Measurements from ENCODE around the gene ADCY5.

ADCY5 gene

DNA sequence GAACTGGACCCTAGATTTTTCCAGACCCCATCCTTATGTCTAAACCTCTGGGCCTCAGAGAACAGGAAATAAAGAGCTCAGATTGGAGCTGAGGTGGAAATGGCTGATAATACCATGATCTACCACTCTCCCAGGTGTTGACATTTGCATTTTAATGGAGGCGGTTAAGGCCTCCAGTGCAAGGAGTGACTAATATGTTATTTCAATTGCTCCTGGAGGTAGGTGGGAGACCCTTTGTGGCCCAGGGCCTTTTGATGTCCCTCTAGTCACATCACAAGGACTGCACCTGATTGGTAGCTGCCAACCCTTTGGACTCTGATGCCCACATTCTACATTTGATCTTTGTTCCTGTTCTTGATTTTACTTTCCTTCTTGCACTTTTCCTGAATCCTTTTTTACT lies 9.0 kb upstream of the ADCY5 start:
- no peak for DNase-seq

DNA sequence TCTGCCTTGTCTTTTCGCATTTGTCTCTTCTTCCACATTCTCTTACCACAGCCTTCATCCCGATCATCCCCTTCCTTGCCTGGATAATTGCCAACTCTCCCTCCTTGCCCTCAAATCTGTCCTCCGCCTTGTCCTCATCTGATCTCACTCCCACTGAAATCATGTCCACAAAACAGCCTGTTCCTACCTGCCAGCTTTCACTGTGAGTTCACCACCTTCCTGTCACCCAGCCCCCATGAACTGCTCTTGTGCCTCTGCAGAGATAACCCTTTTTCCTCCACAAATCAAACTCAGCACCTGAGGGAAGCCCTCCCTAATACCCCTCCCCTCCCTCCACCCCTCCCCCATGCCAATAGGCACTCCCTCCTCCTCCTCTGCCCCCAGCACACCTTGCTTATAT lies 4.8 kb upstream of the ADCY5 start:
- no peak for DNase-seq

DNA sequence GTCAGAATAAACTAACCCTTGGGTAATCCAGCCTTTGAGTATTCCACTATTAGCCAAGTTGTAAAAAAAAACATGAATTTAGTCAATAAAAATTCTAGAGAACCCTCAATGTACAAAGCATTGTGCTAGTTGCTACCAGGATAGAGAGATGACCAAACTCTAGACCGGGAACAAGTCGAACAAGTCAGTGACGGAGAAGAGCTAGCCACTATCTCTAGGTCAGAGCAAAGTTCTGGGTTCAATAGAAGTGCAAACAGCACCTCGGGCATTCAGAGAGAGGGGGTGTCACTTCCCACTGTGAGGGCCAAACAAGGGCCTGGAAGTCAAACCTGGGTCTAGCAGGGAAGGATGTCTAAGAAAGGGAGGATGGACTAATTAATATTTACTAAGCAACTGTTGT lies 2.3 kb upstream of the ADCY5 start:
- no peak for DNase-seq

DNA sequence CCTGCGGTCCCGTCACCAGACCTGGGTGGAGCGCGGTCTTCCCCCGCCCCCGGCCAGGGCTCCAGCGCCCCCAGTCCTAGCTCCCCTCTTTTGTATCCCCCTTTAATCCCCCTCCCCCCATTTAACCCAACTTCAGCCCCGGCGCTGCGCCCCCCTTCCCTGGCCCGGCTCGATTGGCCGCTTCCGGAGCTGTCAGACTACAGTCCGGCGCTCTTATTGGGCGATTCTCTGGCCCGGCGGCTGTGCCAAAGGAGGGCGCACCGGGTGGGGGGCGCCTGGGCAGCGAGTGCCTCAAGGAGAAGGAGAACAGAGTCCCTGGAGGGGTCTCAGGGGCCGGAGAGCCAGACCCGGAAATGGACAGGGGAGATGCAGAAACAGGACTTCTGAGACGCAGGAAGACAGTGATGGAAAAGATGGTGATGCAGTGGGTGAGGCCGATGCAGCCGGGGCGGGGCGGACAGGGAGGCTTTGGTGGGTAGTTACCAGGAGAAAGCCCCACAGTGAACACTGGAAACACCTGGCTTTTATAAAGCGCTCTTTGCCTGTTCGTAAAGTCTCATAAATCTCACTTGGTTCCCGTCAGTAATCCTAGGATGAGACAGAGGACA lies 1.2 kb upstream of the ADCY5 start:
- peak; percentile 62 for DNase-seq

DNA sequence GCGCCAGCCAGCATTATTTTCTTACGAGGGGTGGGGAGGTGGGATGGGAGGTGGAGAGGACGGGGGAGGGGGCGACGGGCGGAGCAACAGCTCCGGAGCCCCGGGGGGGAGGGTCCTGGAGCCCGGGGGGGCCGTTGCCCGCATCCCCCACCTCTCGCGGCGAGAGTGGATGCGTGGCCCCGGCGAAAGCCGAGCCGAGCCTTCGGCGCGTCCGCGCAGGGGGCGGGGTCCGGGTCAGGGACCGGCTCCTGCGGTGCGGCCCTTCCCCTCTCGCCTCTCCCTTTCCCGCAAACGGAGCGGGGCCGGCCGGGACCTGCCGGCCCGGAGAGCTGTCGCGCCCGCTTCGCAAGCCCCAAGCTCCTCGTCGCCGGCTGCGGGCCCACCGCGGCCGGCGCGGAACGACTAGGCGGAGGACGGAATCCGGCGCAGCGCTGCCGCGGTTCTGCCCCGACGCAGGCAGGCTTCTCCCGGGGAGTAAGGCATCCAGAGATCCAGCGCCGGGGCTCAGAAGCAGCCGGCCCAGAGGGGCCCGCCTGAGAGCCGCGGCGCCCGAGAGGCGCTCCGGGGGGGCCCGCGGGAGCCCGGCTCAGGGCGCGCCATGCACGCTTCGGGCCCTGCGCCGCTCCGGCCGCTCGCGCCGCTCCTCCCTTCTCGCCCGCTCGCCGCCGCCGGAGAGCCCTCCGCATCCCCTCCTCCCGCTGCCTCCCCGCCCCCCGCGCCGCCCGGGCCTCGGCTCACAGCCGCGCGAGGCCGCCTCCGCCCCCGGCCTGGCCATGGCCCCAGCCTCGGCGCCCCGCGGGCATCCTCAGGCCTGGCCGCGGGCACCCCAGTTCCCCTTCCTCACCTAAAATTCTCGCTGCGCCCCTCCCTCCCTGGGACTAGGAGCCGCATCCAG lies 459 bp upstream of the ADCY5 start:
- peak; percentile 47 for DNase-seq

DNA sequence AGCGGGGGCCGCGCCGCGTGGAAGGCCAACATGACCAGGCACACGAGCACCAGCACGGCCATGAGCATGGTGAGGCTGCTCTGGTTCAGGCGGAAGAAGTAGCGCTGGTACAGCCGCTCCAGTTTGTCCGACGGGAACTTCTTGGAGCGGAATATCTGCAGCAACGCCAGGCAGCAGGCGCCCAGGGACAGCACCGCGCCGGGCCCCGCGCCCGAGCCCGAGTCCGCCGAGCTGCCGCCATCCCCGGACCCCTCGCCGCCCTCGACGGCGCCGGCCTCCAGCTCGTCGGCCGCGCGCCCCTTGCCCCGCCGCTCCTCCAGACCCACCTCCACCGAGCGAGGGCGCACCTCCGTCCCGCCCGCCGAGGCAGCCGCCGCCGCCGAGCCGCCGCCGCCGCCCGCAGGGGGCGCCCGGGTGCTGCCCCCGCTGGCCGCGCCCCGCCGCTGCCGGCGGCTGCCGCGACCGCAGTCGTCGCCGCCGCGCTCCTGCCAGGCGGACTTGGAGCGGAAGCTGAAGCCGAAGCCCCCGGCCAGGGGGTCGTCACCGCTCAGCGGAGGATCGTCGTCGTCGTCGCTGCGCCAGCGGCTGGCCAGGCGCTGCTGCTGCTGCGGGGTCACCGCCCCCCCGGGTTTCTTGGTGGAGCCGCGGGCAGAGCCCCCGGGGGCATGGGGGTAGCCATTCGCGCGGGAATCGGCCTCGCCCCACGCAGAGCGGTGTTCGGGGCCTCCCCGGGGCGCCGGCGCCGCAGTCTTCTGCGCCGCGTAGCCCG lies 957 bp downstream of the ADCY5 start:
- no peak for DNase-seq

DNA sequence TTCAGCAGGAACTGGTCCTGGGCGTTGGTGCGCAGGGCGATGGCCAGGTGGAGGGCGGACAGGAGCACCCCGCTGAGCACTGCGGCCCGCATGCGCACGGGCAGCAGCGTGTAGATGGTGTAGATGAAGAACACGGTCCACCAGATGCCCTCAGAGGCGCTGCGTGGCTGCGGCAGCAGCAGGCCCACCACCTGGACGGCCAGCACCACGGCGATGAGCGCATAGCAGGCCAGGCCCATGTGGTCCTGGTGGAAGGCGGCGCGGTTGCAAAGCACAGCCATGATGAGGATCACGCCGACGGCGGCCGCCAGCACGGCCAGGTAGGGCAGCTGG lies 1.5 kb downstream of the ADCY5 start:
- DNase-seq, result no peak

DNA sequence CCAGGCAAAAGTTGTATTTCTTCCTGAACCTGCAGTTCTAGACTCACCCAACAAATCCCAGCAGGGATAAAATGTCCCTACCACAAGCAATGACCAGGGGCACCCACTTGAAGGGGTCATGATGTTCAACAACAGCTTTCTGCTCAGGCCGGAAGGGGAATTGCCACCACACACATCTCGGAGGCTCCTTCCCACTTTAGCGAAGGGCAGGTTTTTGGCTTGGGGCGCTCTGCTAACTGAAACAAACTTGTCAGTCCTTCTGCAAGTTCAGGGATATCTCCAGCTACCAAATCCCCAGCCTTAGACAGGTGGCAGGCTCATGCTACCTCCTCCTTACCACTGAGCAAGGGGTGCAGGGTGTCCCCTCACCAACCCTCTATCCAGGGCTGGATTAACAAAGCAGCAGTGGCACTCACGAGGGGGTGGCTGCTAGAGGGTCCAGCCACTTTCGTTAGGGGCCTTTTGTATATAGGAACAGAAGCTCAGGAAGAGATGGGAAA lies 2.2 kb downstream of the ADCY5 start:
- no peak for DNase-seq

DNA sequence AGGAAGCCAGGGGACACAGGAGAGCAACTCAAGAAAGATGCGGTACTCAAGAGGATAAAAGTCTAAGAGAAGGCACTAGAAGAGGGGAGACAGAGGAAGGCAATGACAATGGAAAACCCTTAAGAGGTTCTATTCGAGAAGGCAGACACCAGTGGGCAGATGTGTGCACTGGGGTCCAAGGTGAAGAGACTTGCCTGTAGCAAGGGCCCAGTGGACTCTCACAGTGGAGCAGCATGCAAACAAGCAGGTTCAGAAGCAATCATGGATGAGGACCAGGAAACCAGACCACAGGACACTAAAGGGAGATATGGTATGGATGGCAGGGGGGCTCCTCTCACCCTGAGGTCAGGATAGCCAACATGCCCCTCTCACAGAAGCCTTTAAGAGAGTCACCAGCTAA lies 2.7 kb downstream of the ADCY5 start:
- DNase-seq, result no peak

DNA sequence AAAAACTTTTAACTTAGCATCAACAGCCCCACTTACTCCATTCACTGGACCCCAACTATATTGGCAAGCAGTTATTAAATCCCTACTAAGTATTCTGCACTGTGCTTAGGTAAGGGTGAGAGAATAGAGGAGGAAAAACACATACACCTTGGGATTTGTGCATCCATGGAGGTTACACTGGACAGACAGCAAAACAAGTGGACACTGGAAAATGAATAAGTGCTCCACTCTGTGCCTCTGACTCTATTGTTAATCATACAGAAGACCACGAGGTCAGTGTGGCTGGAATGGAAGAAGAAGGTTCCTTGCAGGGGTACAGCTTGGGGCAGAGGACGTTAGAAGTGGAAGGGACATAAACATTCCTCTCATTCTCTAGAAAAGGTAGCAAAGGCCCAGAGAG lies 3.2 kb downstream of the ADCY5 start:
- DNase-seq, result no peak

DNA sequence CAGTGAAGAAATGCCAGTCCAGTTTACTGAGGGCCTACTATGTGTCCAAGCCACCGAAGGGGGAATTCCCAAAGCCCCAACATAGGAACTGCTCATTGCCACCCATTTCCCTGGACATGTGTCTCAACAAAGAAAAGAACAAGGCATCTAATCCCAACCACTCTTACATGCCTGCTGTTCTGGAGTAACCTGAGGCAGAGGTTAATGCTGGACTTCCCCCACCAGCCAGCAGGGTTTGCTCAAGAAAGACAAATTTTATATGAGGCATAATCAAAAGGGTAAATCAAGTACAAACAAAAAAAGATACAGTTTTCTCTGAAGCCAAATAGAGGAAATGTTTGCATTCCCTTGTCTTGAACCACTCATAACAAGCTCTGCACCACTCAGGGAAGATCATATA lies 4.1 kb downstream of the ADCY5 start:
- no peak for DNase-seq

DNA sequence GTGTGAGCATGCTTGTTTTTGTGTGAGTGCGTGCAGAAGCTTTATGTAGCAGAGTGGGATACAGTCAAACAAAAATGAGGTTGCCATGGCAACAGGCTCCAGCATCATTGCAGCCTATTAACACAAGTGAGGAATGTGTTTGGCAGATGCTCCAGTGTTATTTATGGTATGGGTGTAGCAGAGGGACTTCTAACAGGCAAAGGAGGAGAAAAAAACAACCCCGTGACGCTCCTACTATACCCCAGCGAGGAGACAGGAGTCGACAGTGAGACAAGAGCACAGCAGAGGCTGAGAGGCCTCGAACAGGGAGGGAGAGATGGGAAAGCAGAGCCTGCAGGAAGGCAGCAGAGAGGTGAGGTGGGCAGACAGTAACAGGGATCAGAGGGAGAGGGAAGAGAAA lies 4.9 kb downstream of the ADCY5 start:
- no peak for DNase-seq

DNA sequence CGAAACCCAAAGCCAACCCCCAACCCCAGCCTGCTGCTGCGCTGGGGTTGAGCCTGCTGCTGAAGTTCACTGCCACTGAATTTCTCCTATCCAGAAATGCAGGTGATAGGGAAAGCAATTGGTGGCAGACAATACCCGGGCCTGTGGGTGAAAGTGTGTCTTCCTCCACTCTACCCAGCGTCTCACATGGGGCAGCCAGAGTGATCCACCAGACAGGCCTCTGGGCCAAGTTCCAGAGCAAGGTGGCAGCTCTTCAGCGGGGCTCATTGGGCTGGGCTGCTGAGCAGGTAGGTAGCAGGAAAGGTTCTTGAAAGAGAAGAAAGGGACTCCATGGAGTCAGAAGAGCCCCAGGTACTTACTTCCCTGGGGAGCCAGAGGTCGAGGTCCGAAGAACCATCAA lies 6.0 kb downstream of the ADCY5 start:
- no peak for DNase-seq

DNA sequence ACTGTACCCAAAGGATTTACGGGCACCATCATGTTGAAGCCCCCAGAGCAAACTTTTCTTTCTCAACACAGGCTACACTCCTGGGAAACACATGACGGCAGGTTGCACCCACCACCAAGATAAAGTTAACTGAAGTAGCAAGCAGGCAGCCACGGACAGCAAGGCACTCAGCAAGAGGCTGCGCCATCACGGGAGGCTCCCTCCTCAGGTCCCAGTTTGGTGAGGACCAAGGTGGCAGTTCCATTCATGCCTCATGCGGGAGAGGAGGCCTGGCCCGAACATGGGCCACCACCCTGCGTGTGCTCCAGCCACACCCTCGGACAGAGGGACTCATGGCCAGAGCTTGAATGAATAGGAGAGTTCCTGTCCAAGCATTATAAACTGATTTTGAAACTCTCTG lies 6.8 kb downstream of the ADCY5 start:
- DNase-seq, result no peak

DNA sequence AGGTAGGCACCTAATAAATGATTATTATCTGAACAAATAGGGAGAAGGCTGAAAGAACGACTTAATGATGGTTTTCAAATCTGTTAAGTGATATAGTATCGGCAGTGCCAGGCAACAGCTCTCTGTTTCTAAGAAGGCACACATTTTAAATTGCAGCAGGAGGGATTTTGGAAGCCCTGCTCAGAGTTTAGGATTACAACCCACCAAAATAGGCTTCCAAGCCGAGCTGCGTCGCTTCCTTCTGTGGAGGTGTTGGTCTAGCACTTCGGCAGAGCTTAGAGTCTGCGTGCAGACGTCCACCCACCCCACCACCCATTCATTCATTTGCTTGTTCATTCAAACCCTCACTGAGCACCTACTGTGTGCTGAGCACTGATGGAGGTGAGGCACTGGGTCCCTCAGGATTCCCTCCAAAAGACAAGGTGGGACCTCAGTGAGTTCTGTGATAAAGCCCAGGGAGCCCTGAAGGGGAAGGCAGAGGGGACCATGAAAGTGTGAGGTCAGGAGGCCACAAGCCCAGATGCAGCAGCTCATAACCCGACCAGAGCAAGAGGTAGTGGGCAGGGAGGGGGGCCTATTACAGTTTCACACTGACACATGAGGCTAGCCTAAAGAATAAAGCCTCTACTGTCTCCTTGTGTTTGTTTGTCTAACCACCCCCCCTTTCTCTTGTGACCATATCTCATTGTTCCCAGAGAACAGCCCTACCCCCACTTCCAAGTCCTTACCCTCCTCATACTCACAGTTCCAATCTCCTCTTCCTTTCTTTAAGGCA lies 8.9 kb downstream of the ADCY5 start:
- DNase-seq, result no peak

DNA sequence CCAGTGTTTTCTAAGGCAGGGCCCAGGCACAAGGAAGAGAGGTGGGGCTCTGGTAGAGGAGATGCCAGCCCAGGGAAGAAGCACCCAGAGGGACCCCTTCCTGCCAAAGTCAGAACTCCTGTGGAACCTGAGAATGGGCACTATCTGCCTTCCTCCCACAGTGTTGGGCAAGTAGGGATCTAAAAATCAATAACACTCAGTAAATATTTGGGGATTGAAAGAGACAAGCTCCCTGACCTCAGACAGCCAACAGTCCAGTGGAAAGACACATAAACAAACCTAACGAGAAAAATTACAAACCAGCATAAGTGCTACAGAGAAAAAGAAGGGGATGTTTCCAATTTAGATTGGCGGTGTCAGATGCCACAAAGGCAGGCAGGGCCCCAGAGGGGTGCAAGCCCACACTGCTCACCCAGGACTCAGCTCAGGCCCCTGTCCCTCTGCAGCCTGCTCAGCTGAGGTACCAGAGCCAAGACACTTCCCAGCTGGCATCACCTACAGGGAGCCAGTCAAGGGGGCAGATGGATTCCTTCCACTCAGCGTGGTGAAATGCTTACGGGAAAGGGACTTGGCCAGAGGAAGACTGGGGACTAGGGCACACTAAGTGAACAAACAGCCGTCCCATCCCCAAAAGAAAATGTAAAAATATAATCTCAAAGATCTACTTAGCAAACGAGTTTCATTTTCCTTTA lies 15.9 kb downstream of the ADCY5 start:
- no peak for DNase-seq

DNA sequence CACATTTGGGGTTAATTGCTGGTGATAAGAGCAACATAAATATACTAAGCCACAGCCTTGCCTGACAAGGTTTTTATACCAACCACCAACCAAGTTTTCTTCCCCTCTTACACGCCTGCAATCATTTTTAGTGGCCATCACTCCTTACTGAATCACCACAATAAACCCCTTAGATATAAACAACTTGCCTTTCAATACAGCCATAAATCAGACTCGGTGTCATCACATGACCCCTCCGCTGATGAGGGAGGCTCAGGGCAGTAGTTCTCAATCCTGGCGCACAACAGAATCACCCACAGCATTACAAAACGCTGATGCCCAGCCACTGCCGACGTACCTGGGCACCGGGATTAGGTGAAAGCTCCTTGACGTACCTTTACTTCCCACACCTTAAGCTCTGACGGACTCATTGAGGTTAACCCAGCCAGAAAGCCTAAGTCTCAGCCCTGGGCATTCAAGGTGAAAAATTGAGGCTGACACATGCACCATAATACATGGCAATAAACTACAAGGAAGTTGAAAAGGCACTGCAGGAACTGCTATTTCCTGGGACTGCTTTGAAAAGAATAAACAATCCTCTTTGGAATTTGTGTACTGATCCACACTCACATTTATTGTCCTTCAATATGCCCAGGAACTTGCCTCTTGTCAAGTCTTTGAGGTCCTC lies 17.1 kb downstream of the ADCY5 start:
- no peak for DNase-seq

DNA sequence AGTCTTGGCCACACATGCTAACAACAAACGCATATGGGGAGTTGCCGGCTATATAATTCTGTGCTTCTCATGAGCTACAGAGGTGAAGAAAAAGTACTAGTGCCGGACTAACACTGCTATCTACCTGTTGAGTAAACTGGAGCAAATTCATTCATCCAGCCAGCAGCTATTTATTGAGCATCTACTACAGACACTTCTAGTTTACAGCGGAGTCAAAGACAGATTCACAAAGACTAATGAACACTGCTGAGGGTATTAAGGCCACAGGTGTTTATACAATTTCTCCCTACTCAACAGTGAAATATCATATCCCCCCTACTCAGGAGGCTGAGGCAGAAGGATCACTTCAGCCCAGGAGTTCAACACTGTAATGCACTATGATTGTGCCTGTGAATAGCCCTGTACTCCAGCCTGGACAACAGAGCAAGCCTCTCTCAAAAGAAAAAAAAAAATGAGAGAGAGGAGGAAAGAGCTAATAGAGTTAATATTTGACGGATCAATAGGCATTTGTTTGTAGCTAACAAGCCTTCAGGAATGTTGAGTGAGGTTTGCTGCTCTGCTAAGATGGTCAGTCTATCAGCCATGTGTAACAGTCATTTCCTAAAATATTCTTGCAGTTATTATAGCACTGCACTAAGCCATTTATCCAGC lies 17.8 kb downstream of the ADCY5 start:
- DNase-seq, result no peak

DNA sequence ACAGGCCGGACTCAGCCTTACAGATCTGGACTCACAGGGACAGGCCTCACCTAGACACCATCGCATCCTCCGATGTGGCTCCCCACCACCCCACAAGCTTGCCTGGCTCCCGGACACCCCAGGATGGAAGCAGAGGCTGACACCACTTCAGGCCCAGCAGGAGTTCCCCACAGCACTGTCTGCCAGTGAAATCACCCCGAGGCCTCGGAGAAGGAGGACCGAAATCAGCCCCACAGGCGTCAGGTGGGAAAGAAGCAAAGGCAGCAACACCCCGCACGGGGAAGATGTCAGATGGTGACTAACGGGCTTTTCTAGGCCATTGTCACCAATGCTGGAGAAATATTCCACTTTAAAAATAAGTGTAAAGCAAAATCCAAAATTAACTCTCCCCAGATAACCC lies 18.6 kb downstream of the ADCY5 start:
- no peak for DNase-seq

DNA sequence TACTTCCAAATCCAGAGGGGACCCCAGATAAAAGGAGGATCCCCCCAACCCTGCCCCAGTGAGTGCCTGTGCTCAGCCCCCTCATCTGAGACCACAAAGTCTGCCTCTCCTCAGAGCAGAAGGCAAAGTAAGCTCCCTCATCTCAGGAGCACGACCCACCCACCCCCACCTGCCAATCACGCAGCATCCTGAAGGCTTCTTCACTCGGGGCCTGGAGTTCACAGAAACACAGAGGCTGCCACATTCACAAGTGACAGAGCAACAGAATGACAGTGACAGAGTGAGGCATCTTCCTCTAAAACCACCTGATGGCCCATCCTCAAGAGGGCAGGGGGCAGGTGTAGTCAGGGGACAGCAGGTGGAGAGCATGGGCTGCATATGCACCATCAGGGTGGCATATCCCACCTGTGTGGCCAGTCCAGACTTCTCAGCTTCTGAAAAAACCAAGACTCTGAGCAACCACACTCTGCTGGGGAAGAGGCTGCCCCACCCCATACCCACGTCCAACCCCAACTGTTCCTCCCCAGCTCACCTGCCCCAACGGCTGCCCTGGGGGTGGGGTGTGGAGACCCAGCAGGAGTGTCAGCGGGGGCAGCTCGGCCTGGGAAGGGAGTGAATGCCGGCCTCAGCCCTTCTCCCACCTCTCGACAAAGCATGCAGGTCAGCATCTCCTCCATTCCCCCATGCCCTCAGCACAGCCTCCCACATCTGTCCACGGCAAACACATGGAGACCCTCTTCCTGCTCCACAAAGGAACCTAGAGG lies 19.3 kb downstream of the ADCY5 start:
- DNase-seq, result no peak
